Colon (tissue), 2 donors: ENCODE results near the gene PRIM1.
"Not testable (repeated sequence)": the region's sequence is repeated elsewhere in the genome, so short reads cannot be mapped to it uniquely, and the experiment has no call there.

Experiments used
- FAIRE-seq: peaks from 2 replicates; lab custom pipeline; 2012; peaks lifted over from hg19 to GRCh38; lab: Jason Lieb, UNC
- donor health status: control.
- donor health status: control.

PRIM1 gene

DNA sequence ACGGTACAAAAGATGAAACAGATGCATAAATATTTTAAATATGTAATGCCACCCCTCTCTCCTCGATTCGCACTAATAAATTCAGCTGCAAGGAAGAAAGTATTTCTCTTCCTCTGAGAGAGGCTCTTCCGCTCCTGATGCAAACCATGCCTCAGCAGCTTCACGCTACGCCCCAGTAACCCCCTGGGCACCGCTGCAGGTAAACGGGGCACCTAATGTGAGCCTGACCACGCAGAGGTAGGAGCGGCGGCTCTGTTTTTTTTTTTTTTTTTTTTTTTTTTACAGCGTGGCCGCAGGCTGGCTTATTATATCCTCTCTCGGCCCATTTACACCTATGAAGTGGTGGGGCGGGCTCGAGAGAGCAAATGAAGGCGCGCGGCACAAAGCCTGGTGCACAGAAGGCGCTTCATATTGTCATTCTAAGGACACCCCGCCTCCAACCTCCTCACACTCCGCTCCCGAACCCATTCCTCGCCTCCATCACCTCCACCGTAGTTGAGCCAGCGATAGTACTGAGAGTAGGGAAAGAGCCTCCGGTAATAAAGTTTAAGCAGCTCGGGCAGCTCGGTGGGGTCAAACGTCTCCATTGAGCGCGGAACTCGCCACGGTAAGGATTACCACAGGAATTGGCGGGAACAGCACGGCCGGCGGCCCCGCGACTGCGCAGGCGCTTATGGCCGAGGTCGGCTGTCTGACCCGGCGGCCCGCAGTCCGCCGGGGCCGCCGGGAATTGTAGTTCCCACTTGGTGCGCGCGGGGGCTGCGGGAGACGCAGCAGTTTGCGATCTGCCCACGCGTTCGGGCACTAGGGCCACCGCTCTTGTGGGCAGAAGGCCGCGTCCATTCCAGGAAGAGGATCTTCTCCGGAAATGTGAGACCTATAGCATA, at the start of gene PRIM1:
PRIM1 (minus strand) TSS at position 612 of the 887 bp plus-strand sequence; CDS start at position 587, 25 bp downstream.
- FAIRE-seq: no peak

DNA sequence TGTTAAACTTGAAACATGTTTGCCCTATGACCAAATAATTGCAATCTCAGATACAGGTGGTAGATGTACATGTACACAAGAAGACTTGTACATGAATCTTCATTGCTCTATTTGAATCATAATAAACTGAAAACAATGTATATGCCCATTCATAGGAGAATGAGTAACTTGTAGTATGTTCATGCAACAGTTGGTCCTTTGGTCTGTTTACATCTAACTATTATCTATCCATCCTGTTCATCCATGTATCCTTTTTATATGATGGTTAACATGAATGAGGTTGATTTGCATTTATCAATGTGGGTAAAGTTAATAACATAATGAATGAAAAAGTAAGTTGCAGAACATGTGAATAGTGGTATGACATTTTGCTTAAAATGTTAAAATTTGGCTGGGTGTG, 48.1 kb upstream of the PRIM1 start:
- FAIRE-seq: no peak

DNA sequence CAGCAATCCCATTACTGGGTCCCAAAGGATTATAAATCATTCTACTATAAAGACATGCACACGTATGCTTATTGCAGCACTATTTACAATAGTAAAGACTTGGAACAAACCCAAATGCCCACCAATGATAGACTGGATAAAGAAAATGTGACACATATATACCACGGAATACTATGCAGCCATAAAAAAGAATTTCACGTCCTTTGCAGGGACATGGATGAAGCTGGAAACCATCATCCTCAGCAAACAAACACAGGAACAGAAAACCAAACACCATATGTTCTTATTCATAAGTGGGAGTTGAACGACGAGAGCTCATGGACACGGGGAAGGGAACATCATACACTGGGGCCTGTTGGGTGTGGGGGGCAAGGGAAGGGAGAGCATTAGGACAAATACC, 47.2 kb upstream of the PRIM1 start:
- FAIRE-seq: not testable (repeated sequence)

DNA sequence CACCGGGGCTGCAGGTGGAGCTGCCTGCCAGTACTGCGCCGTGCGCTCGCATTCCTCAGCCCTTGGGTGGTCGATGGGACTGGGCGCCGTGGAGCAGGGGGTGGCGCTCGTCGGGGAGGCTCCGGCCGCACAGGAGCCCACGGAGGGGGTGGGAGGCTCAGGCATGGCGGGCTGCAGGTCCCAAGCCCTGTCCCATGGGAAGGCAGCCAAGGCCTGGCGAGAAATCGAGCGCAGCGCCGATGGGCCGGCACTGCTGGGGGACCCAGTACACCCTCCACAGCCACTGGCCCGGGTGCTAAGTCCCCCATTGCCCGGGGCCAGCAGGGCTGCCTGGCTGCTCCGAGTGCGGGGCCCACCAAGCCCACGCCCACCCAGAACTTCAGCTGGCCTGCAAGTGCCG, 43.7 kb upstream of the PRIM1 start:
- FAIRE-seq: not testable (repeated sequence)

DNA sequence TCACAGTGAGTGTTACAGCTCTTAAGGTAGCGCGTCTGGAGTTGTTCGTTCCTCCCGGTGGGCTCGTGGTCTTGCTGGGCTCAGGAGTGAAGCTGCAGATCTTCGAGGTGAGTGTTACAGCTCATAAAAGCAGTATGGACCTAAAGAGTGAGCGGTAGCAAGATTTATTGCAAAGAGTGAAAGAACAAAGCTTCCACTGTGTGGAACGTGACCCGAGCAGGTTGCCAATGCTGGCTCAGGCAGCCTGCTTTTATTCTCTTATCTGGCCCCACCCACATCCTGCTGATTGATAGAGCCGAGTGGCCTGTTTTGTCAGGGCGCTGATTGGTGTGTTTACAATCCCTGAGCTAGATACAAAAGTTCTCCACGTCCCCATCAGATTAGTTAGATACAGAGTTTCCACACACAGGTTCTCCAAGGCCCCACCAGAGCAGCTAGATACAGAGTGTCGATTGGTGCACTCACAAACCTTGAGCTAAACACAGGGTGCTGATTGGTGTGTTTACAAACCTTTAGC, 43.0 kb upstream of the PRIM1 start:
- not testable (repeated sequence) for FAIRE-seq

- FAIRE-seq: not testable (repeated sequence)
These were observed 41.0 kb upstream of the PRIM1 start for GRCh38 chr12:56793124-56793523.

- FAIRE-seq: no peak
These were observed 40.6 kb upstream of the PRIM1 start for GRCh38 chr12:56792678-56793077.

- not testable (repeated sequence) for FAIRE-seq
These were observed 37.3 kb upstream of the PRIM1 start for GRCh38 chr12:56789429-56789828.

- no peak for FAIRE-seq
These were observed 35.4 kb upstream of the PRIM1 start for GRCh38 chr12:56787498-56787897.

GRCh38 chr12:56785874-56786273, 33.8 kb upstream of the PRIM1 start:
- FAIRE-seq: no peak

DNA sequence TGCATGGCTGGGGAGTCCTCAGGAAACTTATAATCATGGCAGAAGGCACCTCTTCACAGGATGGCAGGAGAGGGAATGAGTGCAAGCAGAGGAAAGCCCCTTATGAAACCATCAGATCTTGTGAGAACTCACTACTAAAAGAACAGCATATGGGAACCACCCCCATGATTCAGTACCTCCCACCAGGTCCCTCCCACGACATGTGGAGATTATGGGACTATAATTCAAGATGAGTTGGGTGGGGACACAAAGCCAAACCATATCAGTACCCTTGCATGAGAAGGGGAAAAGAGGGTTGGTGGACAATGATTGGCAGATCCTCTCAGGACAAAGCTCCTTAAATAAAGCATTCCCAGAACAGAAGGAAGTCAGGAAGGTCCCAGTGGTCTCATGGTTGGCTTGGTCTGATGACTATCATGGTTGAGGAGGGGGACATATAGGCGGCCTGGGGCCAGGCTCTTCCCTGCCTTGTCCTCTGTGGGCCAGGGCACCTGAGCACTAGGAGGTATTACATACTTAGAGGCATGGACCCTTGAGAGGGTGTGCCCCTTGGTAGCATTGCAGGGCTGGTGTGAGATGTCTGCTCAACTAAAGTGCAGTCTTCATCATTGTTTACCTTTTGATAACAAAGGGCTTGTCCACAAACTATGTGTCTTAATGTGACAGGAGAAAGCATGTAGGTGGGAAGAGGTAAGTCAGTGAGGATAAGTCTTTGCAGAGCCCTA, 33.2 kb upstream of the PRIM1 start:
- no peak for FAIRE-seq

DNA sequence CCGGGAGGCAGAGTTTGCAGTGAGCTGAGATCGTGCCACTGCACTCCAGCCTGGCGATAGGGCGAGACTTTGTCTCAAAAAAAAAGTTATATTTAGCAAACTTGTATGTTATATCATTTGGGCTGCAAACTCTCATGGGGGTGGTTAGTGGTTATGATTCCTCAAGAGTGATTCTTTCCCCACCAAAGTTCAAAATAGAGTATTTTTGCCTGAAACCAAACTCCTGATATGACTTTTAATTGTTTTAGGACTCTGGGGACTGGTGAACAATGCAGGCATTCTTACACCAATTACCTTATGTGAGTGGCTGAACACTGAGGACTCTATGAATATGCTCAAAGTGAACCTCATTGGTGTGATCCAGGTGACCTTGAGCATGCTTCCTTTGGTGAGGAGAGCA, 29.6 kb upstream of the PRIM1 start:
- no peak for FAIRE-seq

DNA sequence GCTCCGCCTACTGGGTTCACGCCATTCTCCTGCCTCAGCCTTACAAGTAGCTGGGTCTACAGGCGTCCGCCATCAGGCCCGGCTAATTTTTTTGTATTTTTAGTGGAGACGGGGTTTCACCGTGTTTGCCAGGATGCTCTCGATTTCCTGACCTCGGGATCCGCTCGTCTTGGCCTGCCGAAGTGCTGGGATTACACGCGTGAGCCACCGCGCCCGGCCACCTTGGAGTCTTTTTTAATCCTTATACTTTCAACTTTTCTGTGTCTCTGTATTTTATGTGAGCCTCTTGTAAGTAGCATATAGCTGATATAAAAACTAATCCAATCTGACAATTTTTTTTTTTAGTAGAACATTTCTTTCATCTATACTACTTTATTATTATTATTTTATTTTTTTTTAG, 26.6 kb upstream of the PRIM1 start:
- no peak for FAIRE-seq

GRCh38 chr12:56776654-56777053, 24.5 kb upstream of the PRIM1 start:
- FAIRE-seq: no peak

DNA sequence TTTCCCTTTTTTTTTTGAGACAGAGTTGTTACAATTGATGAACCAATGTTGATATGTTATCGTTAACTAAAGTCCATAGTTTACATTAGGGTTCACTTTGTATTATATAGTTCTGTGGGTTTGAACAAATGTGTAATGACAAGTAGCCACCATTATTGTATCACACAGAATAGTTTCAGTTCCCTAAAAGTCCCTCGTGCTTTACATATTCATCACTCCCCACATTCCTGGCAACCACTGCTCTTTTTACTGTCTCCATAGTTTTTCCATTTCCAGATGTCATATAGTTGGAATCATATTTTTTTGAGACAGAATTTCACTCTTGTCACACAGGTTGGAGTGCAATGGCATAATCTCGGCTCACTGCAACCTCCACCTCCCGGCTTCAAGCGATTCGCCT, 23.5 kb upstream of the PRIM1 start:
- no peak for FAIRE-seq

DNA sequence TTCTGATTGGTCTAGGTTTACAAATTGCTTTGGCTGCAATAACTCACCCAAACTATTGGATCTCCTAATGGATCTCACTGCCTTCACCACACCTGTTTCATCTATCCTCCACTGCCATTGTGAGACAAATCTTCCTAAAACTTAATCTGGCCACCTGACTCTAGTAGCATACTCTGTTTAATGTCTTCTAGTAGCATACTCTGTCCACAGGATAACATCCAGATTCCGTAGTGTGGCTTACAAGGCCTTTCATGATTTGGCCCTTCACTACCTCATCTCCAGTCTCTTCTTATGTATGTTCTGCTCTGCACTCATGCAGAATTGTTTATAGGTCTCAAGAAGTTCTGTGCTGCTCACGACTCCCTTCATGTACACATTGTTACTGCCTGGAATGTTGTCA, 21.0 kb upstream of the PRIM1 start:
- no peak for FAIRE-seq

DNA sequence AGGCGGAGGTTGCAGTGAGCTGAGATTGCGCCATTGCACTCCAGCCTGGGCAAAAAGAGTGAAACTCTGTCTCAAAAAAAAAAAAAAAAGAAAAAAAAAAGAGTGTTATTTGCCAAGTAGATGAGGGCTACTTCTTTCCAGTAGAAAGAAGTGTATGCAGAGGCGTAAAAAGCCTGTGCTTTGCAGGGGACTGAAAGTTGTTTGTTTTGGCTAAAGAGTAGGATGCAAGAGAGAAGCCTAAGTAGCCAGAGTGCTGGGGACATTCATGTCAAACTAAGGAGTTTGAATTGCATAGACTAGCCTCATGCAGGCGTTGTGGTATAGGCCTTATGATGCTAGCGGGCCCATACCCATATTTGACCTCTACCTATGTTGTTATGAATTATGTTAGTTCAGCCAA, 20.5 kb upstream of the PRIM1 start:
- FAIRE-seq: no peak

GRCh38 chr12:56769868-56770267, 17.7 kb upstream of the PRIM1 start:
- FAIRE-seq: no peak

GRCh38 chr12:56768424-56768823, 16.3 kb upstream of the PRIM1 start:
- FAIRE-seq: no peak

GRCh38 chr12:56766535-56766934, 14.4 kb upstream of the PRIM1 start:
- no peak for FAIRE-seq

GRCh38 chr12:56763753-56764657, 11.9 kb upstream of the PRIM1 start:
- no peak for FAIRE-seq

DNA sequence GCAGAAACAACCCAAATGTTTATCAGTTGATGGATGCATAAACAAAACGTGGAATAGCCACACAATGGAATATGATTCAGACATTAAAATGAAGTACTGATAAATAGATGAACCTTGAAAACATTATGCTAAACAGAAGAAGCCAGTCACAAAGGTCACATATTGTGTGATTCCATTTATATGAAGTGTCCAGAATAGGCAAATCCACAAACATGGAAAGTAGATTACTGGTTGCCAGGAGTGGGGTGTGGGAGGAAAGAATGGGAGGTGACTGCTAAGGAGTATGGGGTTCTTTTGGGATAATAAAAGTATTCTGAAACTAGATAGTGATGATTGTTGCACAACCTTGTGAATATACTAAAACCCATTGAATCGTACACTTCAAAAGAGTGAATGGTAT, 9.7 kb upstream of the PRIM1 start:
- no peak for FAIRE-seq
